SK-N-SH (cell line): ENCODE results near the gene ANO4.

Experiments used
- POLR2AphosphoS5 ChIP-seq: IDR thresholded peaks from 2 replicates; pipeline ENCODE4 v1.6.1; 2012; ENCODE audit warnings: low read depth, low read length
- RXRA ChIP-seq: IDR thresholded peaks from 2 replicates; pipeline ENCODE4 v1.4.0; 2012; ENCODE audit warnings: low read depth, mild to moderate bottlenecking, borderline replicate concordance
- SIN3A ChIP-seq: IDR thresholded peaks from 2 replicates; pipeline ENCODE4 v1.6.1; 2012; ENCODE audit warnings: low read depth, mild to moderate bottlenecking, low read length, moderate library complexity, borderline replicate concordance
- TF ChIP-seq, protein P1 (sequence below): IDR thresholded peaks from 2 replicates; pipeline ENCODE4; 2012
- TF ChIP-seq, protein P2 (sequence below): fragments of 200-600 bp; sonication (generic); IDR thresholded peaks from 2 replicates; pipeline ENCODE4 v1.6.1; 2017; ENCODE audit warnings: antibody characterized with exemption, mild to moderate bottlenecking, moderate library complexity
- TF ChIP-seq, protein P3 (sequence below): IDR thresholded peaks from 2 replicates; pipeline ENCODE4 v1.6.1; 2012; ENCODE audit warnings: mild to moderate bottlenecking, low read depth, low read length, moderate library complexity
- TF ChIP-seq, protein P4 (sequence below): IDR thresholded peaks from 2 replicates; pipeline ENCODE4 v1.4.0; 2012; ENCODE audit warnings: low read depth
- TF ChIP-seq, protein P5 (sequence below): IDR thresholded peaks from 2 replicates; pipeline ENCODE4 v1.4.0; 2012; ENCODE audit warnings: low read depth, borderline replicate concordance

DNA sequence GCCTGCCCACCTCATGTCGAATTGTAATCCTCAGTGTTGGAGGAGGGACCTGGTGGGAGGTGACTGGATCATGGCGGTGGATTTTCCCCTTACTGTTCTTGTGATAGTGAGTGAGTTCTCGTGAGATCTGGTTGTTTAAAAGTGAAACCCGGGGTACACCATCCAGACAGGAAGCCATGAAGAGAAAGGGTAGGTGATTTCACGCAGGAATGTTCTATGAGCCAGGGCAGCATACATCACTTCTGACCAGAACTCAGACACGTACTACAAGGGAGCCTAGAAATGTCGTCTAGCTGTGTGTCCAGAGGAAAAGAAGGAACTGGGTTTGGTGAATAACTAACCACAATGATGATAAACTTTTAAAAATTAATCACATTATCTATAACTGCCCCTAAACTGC, 80.6 kb downstream of the ANO4 start:
- no peak for TF ChIP-seq POLR2AphosphoS5
- no peak for TF ChIP-seq RXRA
- TF ChIP-seq, protein P1, sequence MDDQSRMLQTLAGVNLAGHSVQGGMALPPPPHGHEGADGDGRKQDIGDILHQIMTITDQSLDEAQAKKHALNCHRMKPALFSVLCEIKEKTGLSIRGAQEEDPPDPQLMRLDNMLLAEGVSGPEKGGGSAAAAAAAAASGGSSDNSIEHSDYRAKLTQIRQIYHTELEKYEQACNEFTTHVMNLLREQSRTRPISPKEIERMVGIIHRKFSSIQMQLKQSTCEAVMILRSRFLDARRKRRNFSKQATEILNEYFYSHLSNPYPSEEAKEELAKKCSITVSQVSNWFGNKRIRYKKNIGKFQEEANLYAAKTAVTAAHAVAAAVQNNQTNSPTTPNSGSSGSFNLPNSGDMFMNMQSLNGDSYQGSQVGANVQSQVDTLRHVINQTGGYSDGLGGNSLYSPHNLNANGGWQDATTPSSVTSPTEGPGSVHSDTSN: no peak
- TF ChIP-seq, protein P2, sequence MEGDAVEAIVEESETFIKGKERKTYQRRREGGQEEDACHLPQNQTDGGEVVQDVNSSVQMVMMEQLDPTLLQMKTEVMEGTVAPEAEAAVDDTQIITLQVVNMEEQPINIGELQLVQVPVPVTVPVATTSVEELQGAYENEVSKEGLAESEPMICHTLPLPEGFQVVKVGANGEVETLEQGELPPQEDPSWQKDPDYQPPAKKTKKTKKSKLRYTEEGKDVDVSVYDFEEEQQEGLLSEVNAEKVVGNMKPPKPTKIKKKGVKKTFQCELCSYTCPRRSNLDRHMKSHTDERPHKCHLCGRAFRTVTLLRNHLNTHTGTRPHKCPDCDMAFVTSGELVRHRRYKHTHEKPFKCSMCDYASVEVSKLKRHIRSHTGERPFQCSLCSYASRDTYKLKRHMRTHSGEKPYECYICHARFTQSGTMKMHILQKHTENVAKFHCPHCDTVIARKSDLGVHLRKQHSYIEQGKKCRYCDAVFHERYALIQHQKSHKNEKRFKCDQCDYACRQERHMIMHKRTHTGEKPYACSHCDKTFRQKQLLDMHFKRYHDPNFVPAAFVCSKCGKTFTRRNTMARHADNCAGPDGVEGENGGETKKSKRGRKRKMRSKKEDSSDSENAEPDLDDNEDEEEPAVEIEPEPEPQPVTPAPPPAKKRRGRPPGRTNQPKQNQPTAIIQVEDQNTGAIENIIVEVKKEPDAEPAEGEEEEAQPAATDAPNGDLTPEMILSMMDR: no peak
- TF ChIP-seq, protein P3, sequence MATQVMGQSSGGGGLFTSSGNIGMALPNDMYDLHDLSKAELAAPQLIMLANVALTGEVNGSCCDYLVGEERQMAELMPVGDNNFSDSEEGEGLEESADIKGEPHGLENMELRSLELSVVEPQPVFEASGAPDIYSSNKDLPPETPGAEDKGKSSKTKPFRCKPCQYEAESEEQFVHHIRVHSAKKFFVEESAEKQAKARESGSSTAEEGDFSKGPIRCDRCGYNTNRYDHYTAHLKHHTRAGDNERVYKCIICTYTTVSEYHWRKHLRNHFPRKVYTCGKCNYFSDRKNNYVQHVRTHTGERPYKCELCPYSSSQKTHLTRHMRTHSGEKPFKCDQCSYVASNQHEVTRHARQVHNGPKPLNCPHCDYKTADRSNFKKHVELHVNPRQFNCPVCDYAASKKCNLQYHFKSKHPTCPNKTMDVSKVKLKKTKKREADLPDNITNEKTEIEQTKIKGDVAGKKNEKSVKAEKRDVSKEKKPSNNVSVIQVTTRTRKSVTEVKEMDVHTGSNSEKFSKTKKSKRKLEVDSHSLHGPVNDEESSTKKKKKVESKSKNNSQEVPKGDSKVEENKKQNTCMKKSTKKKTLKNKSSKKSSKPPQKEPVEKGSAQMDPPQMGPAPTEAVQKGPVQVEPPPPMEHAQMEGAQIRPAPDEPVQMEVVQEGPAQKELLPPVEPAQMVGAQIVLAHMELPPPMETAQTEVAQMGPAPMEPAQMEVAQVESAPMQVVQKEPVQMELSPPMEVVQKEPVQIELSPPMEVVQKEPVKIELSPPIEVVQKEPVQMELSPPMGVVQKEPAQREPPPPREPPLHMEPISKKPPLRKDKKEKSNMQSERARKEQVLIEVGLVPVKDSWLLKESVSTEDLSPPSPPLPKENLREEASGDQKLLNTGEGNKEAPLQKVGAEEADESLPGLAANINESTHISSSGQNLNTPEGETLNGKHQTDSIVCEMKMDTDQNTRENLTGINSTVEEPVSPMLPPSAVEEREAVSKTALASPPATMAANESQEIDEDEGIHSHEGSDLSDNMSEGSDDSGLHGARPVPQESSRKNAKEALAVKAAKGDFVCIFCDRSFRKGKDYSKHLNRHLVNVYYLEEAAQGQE: no peak
- no peak for TF ChIP-seq SIN3A
- TF ChIP-seq, protein P4, sequence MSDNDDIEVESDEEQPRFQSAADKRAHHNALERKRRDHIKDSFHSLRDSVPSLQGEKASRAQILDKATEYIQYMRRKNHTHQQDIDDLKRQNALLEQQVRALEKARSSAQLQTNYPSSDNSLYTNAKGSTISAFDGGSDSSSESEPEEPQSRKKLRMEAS: no peak
- TF ChIP-seq, protein P5, sequence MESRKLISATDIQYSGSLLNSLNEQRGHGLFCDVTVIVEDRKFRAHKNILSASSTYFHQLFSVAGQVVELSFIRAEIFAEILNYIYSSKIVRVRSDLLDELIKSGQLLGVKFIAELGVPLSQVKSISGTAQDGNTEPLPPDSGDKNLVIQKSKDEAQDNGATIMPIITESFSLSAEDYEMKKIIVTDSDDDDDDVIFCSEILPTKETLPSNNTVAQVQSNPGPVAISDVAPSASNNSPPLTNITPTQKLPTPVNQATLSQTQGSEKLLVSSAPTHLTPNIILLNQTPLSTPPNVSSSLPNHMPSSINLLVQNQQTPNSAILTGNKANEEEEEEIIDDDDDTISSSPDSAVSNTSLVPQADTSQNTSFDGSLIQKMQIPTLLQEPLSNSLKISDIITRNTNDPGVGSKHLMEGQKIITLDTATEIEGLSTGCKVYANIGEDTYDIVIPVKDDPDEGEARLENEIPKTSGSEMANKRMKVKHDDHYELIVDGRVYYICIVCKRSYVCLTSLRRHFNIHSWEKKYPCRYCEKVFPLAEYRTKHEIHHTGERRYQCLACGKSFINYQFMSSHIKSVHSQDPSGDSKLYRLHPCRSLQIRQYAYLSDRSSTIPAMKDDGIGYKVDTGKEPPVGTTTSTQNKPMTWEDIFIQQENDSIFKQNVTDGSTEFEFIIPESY: no peak
